Neural cell (in vitro differentiated cells): ENCODE measurements around the gene CYP27B1.

Experiments
- CTCF ChIP-seq: fragments of 450-650 bp; IDR thresholded peaks from 2 replicates; pipeline ENCODE4 v1.5.1; 2014; ENCODE audit warnings: antibody characterized with exemption, mild to moderate bottlenecking, moderate library complexity; ENCODE audit not compliant: poor library complexity, severe bottlenecking
- EP300 ChIP-seq: fragments of 450-650 bp; conservative IDR thresholded peaks from 2 replicates; pipeline ENCODE4 v1.6.1; 2014; ENCODE audit warnings: antibody characterized with exemption, mild to moderate bottlenecking, moderate library complexity; ENCODE audit not compliant: poor library complexity, severe bottlenecking
- EZH2 ChIP-seq: fragments of 200-600, 300-800 bp; shearing (Covaris generic), sonication (generic); IDR thresholded peaks from 2 replicates; pipeline ENCODE4 v1.6.1; 2014; ENCODE audit warnings: antibody characterized with exemption, low read length, borderline replicate concordance, mild to moderate bottlenecking; ENCODE audit not compliant: insufficient read depth, poor library complexity, severe bottlenecking
- MXI1 ChIP-seq: fragments of 450-650 bp; conservative IDR thresholded peaks from 2 replicates; pipeline ENCODE4 v1.6.1; 2014; ENCODE audit warnings: antibody characterized with exemption, mild to moderate bottlenecking; ENCODE audit not compliant: poor library complexity, severe bottlenecking
- POLR2AphosphoS5 ChIP-seq: IDR thresholded peaks from 2 replicates; pipeline ENCODE4 v1.6.1; 2012

GRCh38 chr12:57783466-57783801 lies 16.6 kb upstream of the CYP27B1 start:
- no peak for TF ChIP-seq CTCF
- TF ChIP-seq EP300 = no peak
- TF ChIP-seq EZH2 = no peak
- no peak for TF ChIP-seq MXI1
- TF ChIP-seq POLR2AphosphoS5 = no peak
